Activated T-cell treated with anti-CD3 and anti-CD28 coated beads, Interleukin-2, amount 50 U/mL, for 4 hours (primary cell): ENCODE results near the gene CIITA. TPM values are rescaled to one million over a fixed set of nuclear protein-coding genes. Genes with fewer than 3 reads are reported as not detected.

Experiments used
- ATAC-seq, 2 donors: fragments of 200-7000 bp; cut with Tn5 transposase; one replicate each; pipeline ENCODE4 v1.10.0; 2021
- DNase-seq: peaks from one replicate; pipeline ENCODE4 v3.0.0-alpha.2; 2020
- H3K27me3 Mint-ChIP-seq: one replicate; pipeline ENCODE4 v1.8.0; 2021; ENCODE audit warnings: low read depth, mixed read lengths
- H3K36me3 Mint-ChIP-seq: one replicate; pipeline ENCODE4 v1.8.0; 2022; ENCODE audit warnings: mixed read lengths; ENCODE audit not compliant: insufficient read depth
- H3K4me1 Mint-ChIP-seq: one replicate; pipeline ENCODE4 v1.8.0; 2021; ENCODE audit warnings: low read depth, mixed read lengths
- H3K4me3 Mint-ChIP-seq: one replicate; pipeline ENCODE4 v1.8.0; 2021; ENCODE audit warnings: mild to moderate bottlenecking, moderate library complexity, mixed read lengths
- H3K9me3 Mint-ChIP-seq: one replicate; pipeline ENCODE4 v1.8.0; 2021; ENCODE audit warnings: mixed read lengths
- total RNA-seq, 3 donors: library from RNA; stranded (reverse); gene quantifications; one replicate each; pipeline ENCODE4 v1.2.1, GENCODE V29; 2021

CIITA gene
- total RNA-seq, 3 donors from 2014 or later, result 2.4 to 3.6 (median 2.5) TPM

GRCh38 chr16:10881479-10882030 lies 4.6 kb downstream of the CIITA start:
- ATAC-seq (no peak), DNase-seq (no peak)
- peaks cover 54% of the 10 kb centered on the region for H3K4me1 Mint-ChIP-seq
- no peaks in the 10 kb centered on the region for H3K36me3 Mint-ChIP-seq
- H3K9me3 Mint-ChIP-seq, result no peaks in the 10 kb centered on the region
- no peak overlapping the region for H3K4me3 Mint-ChIP-seq
- H3K27me3 Mint-ChIP-seq, result peaks cover 41% of the 10 kb centered on the region

GRCh38 chr16:10883004-10883403 lies 6.0 kb downstream of the CIITA start:
- no peaks in the 10 kb centered on the region for H3K9me3 Mint-ChIP-seq
- no peaks in the 10 kb centered on the region for H3K36me3 Mint-ChIP-seq
- H3K4me1 Mint-ChIP-seq, result peaks cover 44% of the 10 kb centered on the region
- peaks cover 33% of the 10 kb centered on the region for H3K27me3 Mint-ChIP-seq
- ATAC-seq, result no peak
- no peak for DNase-seq
- H3K4me3 Mint-ChIP-seq, result no peak overlapping the region

DNA sequence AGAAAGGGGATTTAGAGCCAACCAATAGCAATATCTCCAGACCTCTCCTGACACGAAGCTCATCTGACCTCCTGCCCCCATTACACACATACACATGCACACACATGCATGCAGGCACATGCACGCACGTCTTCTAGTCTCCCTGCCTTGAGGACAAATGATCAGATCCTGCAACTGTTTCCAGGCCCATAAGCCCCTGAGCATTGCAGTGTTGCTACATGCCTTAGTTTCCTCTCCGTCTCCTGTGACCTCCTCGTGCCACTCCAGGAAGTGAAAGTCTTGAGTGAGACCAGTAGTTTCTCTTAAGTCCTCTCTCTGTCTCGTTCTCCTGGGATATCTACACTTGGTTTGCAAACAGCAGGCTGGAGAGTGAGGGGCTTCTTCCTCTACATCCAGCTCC lies 8.2 kb downstream of the CIITA start:
- ATAC-seq (no peak), DNase-seq (no peak)
- Mint-ChIP-seq H3K27me3 (peaks cover 18% of the 10 kb centered on the region), H3K4me3 (no peak overlapping the region), H3K9me3 (no peaks in the 10 kb centered on the region), H3K4me1 (peaks cover 31% of the 10 kb centered on the region), H3K36me3 (no peaks in the 10 kb centered on the region)

- Mint-ChIP-seq H3K36me3 (no peaks in the 10 kb centered on the region), H3K27me3 (peaks cover 18% of the 10 kb centered on the region)
- no peak for ATAC-seq
Measured at GRCh38 chr16:10888320-10888937, 11.4 kb downstream of the CIITA start.

GRCh38 chr16:10889855-10890254 lies 12.9 kb downstream of the CIITA start:
- no peak overlapping the region for H3K4me3 Mint-ChIP-seq
- no peak for ATAC-seq
- peaks cover 14% of the 10 kb centered on the region for H3K4me1 Mint-ChIP-seq
- H3K27me3 Mint-ChIP-seq, result peaks cover 13% of the 10 kb centered on the region
- no peaks in the 10 kb centered on the region for H3K9me3 Mint-ChIP-seq
- DNase-seq, result no peak
- H3K36me3 Mint-ChIP-seq, result no peaks in the 10 kb centered on the region

More at GRCh38 chr16:10888320-10888937, 11.4 kb downstream of the CIITA start:
- peaks cover 16% of the 10 kb centered on the region for H3K4me1 Mint-ChIP-seq
- H3K9me3 Mint-ChIP-seq, result no peaks in the 10 kb centered on the region
- no peak overlapping the region for H3K4me3 Mint-ChIP-seq
- no peak for DNase-seq

- no peak for DNase-seq
- ATAC-seq, result no peak
- H3K4me1 Mint-ChIP-seq, result peaks cover 7% of the 10 kb centered on the region
- H3K27me3 Mint-ChIP-seq, result peaks cover 3% of the 10 kb centered on the region
- H3K4me3 Mint-ChIP-seq, result no peak overlapping the region
- no peaks in the 10 kb centered on the region for H3K9me3 Mint-ChIP-seq
- H3K36me3 Mint-ChIP-seq, result no peaks in the 10 kb centered on the region
Measured at GRCh38 chr16:10892782-10893318, 15.8 kb downstream of the CIITA start.

- H3K4me1 Mint-ChIP-seq, result peaks cover 5% of the 10 kb centered on the region
- no peak overlapping the region for H3K4me3 Mint-ChIP-seq
- H3K27me3 Mint-ChIP-seq, result peaks cover 3% of the 10 kb centered on the region
- ATAC-seq (no peak), DNase-seq (no peak)
- no peaks in the 10 kb centered on the region for H3K9me3 Mint-ChIP-seq
- H3K36me3 Mint-ChIP-seq, result no peaks in the 10 kb centered on the region
Measured at GRCh38 chr16:10895053-10895946, 18.3 kb downstream of the CIITA start.

DNA sequence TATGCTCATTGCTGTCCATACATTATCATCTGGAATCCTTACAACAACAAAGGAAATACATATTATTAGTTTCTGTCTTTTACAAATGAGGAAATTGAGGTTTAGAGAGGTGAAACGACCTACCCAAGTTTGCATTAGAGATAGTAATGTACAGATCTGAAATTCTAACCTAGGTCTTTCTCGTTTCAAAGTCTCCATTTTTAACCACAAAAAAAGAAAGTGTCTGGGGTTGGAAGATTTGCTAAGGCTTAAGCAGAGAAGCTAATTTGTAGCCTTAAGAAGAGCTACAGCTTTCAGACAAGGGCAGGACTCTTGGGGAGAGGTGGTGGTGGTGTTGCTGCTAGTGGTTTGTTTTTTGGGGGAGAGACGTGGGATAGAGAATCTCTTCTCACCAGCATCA lies 19.2 kb downstream of the CIITA start:
- no peak overlapping the region for H3K4me3 Mint-ChIP-seq
- H3K9me3 Mint-ChIP-seq, result no peaks in the 10 kb centered on the region
- ATAC-seq (no peak), DNase-seq (no peak)
- H3K27me3 Mint-ChIP-seq, result peaks cover 1% of the 10 kb centered on the region
- no peaks in the 10 kb centered on the region for H3K36me3 Mint-ChIP-seq
- H3K4me1 Mint-ChIP-seq, result peaks cover 5% of the 10 kb centered on the region

GRCh38 chr16:10896723-10897122 lies 19.7 kb downstream of the CIITA start:
- Mint-ChIP-seq H3K27me3 (peaks cover 1% of the 10 kb centered on the region), H3K4me1 (peaks cover 5% of the 10 kb centered on the region), H3K36me3 (no peaks in the 10 kb centered on the region), H3K4me3 (no peak overlapping the region), H3K9me3 (no peaks in the 10 kb centered on the region)
- ATAC-seq (no peak), DNase-seq (no peak)

GRCh38 chr16:10897134-10897533 lies 20.1 kb downstream of the CIITA start:
- H3K4me1 Mint-ChIP-seq, result peaks cover 4% of the 10 kb centered on the region
- DNase-seq (no peak), ATAC-seq (no peak)
- H3K27me3 Mint-ChIP-seq, result peaks cover 1% of the 10 kb centered on the region
- no peaks in the 10 kb centered on the region for H3K9me3 Mint-ChIP-seq
- no peaks in the 10 kb centered on the region for H3K36me3 Mint-ChIP-seq
- H3K4me3 Mint-ChIP-seq, result no peak overlapping the region

GRCh38 chr16:10902999-10903398 lies 26.0 kb downstream of the CIITA start:
- no peak for ATAC-seq
- H3K4me1 Mint-ChIP-seq, result no peaks in the 10 kb centered on the region

GRCh38 chr16:10906482-10906881 lies 29.5 kb downstream of the CIITA start:
- ATAC-seq (no peak), DNase-seq (no peak)
- Mint-ChIP-seq H3K36me3 (peaks cover 4% of the 10 kb centered on the region), H3K4me1 (no peaks in the 10 kb centered on the region), H3K9me3 (peaks cover 7% of the 10 kb centered on the region), H3K4me3 (no peak overlapping the region), H3K27me3 (no peaks in the 10 kb centered on the region)

More at GRCh38 chr16:10902999-10903398, 26.0 kb downstream of the CIITA start:
- Mint-ChIP-seq H3K9me3 (peaks cover 7% of the 10 kb centered on the region), H3K27me3 (no peaks in the 10 kb centered on the region), H3K36me3 (peaks cover 2% of the 10 kb centered on the region), H3K4me3 (no peak overlapping the region)
- DNase-seq, result no peak

DNA sequence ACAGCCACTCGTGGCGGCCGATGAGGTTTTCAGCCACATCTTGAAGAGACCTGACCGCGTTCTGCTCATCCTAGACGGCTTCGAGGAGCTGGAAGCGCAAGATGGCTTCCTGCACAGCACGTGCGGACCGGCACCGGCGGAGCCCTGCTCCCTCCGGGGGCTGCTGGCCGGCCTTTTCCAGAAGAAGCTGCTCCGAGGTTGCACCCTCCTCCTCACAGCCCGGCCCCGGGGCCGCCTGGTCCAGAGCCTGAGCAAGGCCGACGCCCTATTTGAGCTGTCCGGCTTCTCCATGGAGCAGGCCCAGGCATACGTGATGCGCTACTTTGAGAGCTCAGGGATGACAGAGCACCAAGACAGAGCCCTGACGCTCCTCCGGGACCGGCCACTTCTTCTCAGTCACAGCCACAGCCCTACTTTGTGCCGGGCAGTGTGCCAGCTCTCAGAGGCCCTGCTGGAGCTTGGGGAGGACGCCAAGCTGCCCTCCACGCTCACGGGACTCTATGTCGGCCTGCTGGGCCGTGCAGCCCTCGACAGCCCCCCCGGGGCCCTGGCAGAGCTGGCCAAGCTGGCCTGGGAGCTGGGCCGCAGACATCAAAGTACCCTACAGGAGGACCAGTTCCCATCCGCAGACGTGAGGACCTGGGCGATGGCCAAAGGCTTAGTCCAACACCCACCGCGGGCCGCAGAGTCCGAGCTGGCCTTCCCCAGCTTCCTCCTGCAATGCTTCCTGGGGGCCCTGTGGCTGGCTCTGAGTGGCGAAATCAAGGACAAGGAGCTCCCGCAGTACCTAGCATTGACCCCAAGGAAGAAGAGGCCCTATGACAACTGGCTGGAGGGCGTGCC lies 30.1 kb downstream of the CIITA start:
- no peak for ATAC-seq
- no peak overlapping the region for H3K4me3 Mint-ChIP-seq
- no peaks in the 10 kb centered on the region for H3K27me3 Mint-ChIP-seq
- peaks cover 4% of the 10 kb centered on the region for H3K36me3 Mint-ChIP-seq
- H3K9me3 Mint-ChIP-seq, result peaks cover 7% of the 10 kb centered on the region
- DNase-seq, result no peak
- no peaks in the 10 kb centered on the region for H3K4me1 Mint-ChIP-seq

GRCh38 chr16:10907757-10908045 lies 30.7 kb downstream of the CIITA start:
- Mint-ChIP-seq H3K4me1 (no peaks in the 10 kb centered on the region), H3K27me3 (no peaks in the 10 kb centered on the region), H3K36me3 (peaks cover 3% of the 10 kb centered on the region), H3K4me3 (no peak overlapping the region), H3K9me3 (peaks cover 6% of the 10 kb centered on the region)
- no peak for DNase-seq
- ATAC-seq, result no peak
